Esophagus (tissue), 2 donors: ENCODE results near the gene FAM20A. TPM values are rescaled to one million over a fixed set of nuclear protein-coding genes. Genes with fewer than 3 reads are reported as not detected.
A peak's percentile ranks its signal among the peaks of the same experiment; 100 is the strongest.

Experiments used
- H3K27ac ChIP-seq, 2 donors: one replicate each; pipeline ENCODE4 v1.5.1; 2013; ENCODE audit warnings: low read depth in 2 of 2, mild to moderate bottlenecking in 2 of 2, inconsistent platforms in 1 of 2, low read length in 1 of 2, moderate library complexity in 1 of 2
- H3K27me3 ChIP-seq, 2 donors: one replicate each; pipeline ENCODE4 v1.6.1; 2013; ENCODE audit warnings: low read length in 2 of 2, control low read depth in 1 of 2, mild to moderate bottlenecking in 1 of 2; ENCODE audit not compliant: insufficient read depth in 2 of 2, control insufficient read depth in 1 of 2
- H3K36me3 ChIP-seq, 2 donors: one replicate each; pipeline ENCODE4 v1.6.1; 2013; ENCODE audit warnings: low read length in 1 of 2; ENCODE audit not compliant: control insufficient read depth in 2 of 2, insufficient read depth in 2 of 2
- H3K4me1 ChIP-seq, 2 donors: one replicate each; pipeline ENCODE4 v1.6.1; 2013; ENCODE audit warnings: low read length in 1 of 2; ENCODE audit not compliant: control insufficient read depth in 2 of 2, insufficient read depth in 2 of 2
- H3K4me3 ChIP-seq, 2 donors: one replicate each; pipeline ENCODE4 v1.5.1; 2013; ENCODE audit warnings: low read length in 2 of 2, mild to moderate bottlenecking in 2 of 2, low read depth in 1 of 2, moderate library complexity in 1 of 2
- H3K9me3 ChIP-seq, 2 donors: one replicate each; pipeline ENCODE4 v1.6.1; 2013; ENCODE audit warnings: mild to moderate bottlenecking in 2 of 2, low read depth in 1 of 2, low read length in 1 of 2, moderate library complexity in 1 of 2; ENCODE audit not compliant: control insufficient read depth in 2 of 2, insufficient read depth in 1 of 2
- WGBS, 2 donors: extraction: QIAGEN DNeasy Blood & Tissue Kit; methylation state at CpG; one replicate each; pipeline ENCODE4 v1.1.7; 2013; 5-methylcytosine and 5-hydroxymethylcytosine counted together
- polyA plus RNA-seq, 2 donors: library from polyadenylated mRNA; stranded (reverse); fragments of 200-250 nt; gene quantifications; one replicate each; pipeline ENCODE4 v1.2.3, GENCODE V29; 2013
- donor health status: healthy with polysubstance abuse.
- donor health status: Bipolar disorder and iron deficiency.

The FAM20A gene
- polyA plus RNA-seq, 2 donors: 1.8 to 4.3 TPM

GRCh38 chr17:68627956-68628575 lies 26.9 kb upstream of the FAM20A start:
- no peaks in the 10 kb centered on the region for H3K9me3 ChIP-seq
- no peaks in the 10 kb centered on the region for H3K36me3 ChIP-seq
- WGBS, 2 donors: 32 to 58% methylated on average over 4 of the region's 4 CpGs
- H3K4me3 ChIP-seq: no peak overlapping the region
- H3K27me3 ChIP-seq: no peaks in the 10 kb centered on the region
- peak overlapping the region in 1 of 2 donors; percentile 14 for H3K27ac ChIP-seq
- H3K4me1 ChIP-seq: peaks cover 0 to 6% of the 10 kb centered on the region in 2 donors

DNA sequence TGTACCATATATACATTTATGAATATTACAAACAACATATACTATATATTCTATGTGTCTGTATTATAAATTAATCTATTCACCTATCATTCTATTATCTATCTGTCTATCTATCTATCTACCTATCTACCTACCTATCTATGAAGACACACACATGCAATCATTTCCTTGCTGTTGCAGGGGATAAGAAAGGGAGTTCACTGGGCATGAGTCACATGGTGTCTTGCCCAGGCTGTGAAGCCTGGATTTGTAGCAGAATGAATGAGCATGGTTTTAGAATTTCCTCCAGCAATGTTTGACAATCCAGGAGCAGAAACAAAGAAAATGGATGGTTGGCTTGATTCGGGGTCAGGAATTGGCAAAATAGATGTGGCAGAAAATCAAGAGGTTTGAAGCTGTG lies 23.2 kb upstream of the FAM20A start:
- WGBS, 2 donors: 53 to 60% methylated on average over 1 of the region's 1 CpG
- Histone ChIP-seq H3K4me3 (no peak overlapping the region), H3K9me3 (no peaks in the 10 kb centered on the region), H3K36me3 (no peaks in the 10 kb centered on the region), H3K27ac (no peak overlapping the region), H3K27me3 (no peaks in the 10 kb centered on the region), H3K4me1 (peaks cover 0 to 6% of the 10 kb centered on the region in 2 donors)

GRCh38 chr17:68623811-68624210 lies 22.6 kb upstream of the FAM20A start:
- Histone ChIP-seq H3K36me3 (no peaks in the 10 kb centered on the region), H3K4me1 (peaks cover 0 to 6% of the 10 kb centered on the region in 2 donors), H3K9me3 (no peaks in the 10 kb centered on the region), H3K27ac (no peak overlapping the region), H3K4me3 (no peak overlapping the region), H3K27me3 (no peaks in the 10 kb centered on the region)
- 74 to 78% methylated on average over 7 of the region's 7 CpGs for WGBS, 2 donors

GRCh38 chr17:68622423-68622822 lies 21.3 kb upstream of the FAM20A start:
- no peak overlapping the region for H3K4me3 ChIP-seq
- no peaks in the 10 kb centered on the region for H3K27me3 ChIP-seq

GRCh38 chr17:68621065-68621464 lies 19.9 kb upstream of the FAM20A start:
- Histone ChIP-seq H3K27me3 (no peaks in the 10 kb centered on the region), H3K4me3 (no peak overlapping the region), H3K9me3 (no peaks in the 10 kb centered on the region), H3K4me1 (peaks cover 0 to 2% of the 10 kb centered on the region in 2 donors), H3K36me3 (no peaks in the 10 kb centered on the region), H3K27ac (no peak overlapping the region)
- 77 to 84% methylated on average over 2 of the region's 2 CpGs for WGBS, 2 donors

More at GRCh38 chr17:68622423-68622822, 21.3 kb upstream of the FAM20A start:
- H3K36me3 ChIP-seq: no peaks in the 10 kb centered on the region
- no peaks in the 10 kb centered on the region for H3K9me3 ChIP-seq
- H3K4me1 ChIP-seq: peaks cover 0 to 2% of the 10 kb centered on the region in 2 donors
- no peak overlapping the region for H3K27ac ChIP-seq

- no peak overlapping the region for H3K4me3 ChIP-seq
- no peaks in the 10 kb centered on the region for H3K36me3 ChIP-seq
- peaks cover 0 to 2% of the 10 kb centered on the region in 2 donors for H3K4me1 ChIP-seq
- H3K27ac ChIP-seq: no peak overlapping the region
- H3K9me3 ChIP-seq: no peaks in the 10 kb centered on the region
- H3K27me3 ChIP-seq: no peaks in the 10 kb centered on the region
Observed at GRCh38 chr17:68616334-68616733, 15.2 kb upstream of the FAM20A start.

DNA sequence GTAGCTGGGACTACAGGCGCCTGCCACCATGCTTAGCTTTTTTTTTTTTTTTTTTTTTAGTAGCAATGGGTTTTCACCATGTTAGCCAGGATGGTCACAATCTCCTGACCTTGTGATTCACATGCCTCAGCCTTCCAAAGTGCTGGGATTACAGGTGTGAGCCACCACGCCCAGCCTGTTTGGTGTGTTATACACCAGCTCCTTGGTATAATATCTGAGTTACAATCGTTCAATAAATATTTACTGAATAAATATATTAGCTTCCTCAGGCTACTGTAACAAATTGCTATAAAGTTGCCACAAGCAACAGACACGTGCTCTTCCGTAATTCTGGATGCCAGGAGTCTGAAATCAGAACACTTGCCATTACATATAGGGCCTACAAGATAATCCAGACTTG lies 13.6 kb upstream of the FAM20A start:
- Histone ChIP-seq H3K36me3 (no peaks in the 10 kb centered on the region), H3K4me1 (peaks cover 0 to 2% of the 10 kb centered on the region in 2 donors), H3K9me3 (peaks cover 0 to 2% of the 10 kb centered on the region in 2 donors), H3K27ac (no peak overlapping the region), H3K4me3 (no peak overlapping the region), H3K27me3 (no peaks in the 10 kb centered on the region)
- WGBS, 2 donors: 78 to 85% methylated on average over 5 of the region's 5 CpGs

- H3K9me3 ChIP-seq: peaks cover 0 to 2% of the 10 kb centered on the region in 2 donors
- H3K27ac ChIP-seq: no peak overlapping the region
- H3K4me1 ChIP-seq: peaks cover 0 to 2% of the 10 kb centered on the region in 2 donors
- no peaks in the 10 kb centered on the region for H3K36me3 ChIP-seq
- 49% methylated on average over 5 of the region's 5 CpGs for WGBS, 2 donors
- no peaks in the 10 kb centered on the region for H3K27me3 ChIP-seq
- no peak overlapping the region for H3K4me3 ChIP-seq
Observed at GRCh38 chr17:68613739-68614298, 12.7 kb upstream of the FAM20A start.

DNA sequence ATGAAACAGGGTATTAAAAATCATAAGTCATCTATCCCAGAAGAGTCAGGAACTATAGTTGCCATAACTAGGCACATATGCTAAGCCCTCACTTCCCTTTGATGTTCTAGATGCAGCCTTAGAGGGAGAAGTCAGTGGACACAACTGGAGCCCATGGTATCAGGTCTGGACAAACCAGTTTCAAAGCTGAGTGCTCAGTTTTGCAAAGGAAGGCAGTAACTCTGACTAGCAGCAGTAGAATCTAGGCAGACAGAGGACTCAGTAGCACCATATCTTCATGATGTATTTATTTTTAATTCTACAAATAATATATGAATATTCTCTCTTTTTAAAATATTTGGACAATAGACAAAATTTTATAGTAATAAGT lies 11.7 kb upstream of the FAM20A start:
- H3K36me3 ChIP-seq: no peaks in the 10 kb centered on the region
- peaks cover 0 to 2% of the 10 kb centered on the region in 2 donors for H3K4me1 ChIP-seq
- H3K9me3 ChIP-seq: peaks cover 0 to 2% of the 10 kb centered on the region in 2 donors
- H3K4me3 ChIP-seq: no peak overlapping the region
- H3K27me3 ChIP-seq: no peaks in the 10 kb centered on the region
- no peak overlapping the region for H3K27ac ChIP-seq
